ENCODE measurements around the gene WNT1.

- TF ChIP-seq CTCF (IDR thresholded peaks at IDR 0.05): no peak
- no peak for TF ChIP-seq POLR2A (IDR thresholded peaks at IDR 0.05)
Measured at GRCh38 chr12:48957141-48958048, 20.7 kb upstream of the WNT1 start, which contains the start of gene ARF3.
